K562 (cell line): ENCODE results near the gene FOXRED2. TPM values are rescaled to one million over a fixed set of nuclear protein-coding genes. Genes with fewer than 3 reads are reported as not detected.

Experiments used
- ARNT ChIP-seq, 2 experiments: fragments of 450-650 bp; IDR thresholded peaks; 2 replicates each; pipeline ENCODE4 v1.6.1; 2016; ENCODE audit warnings: mild to moderate bottlenecking in 1 of 2
- BCL6 ChIP-seq: fragments of 250-450 bp; sonication (Bioruptor Pico); IDR thresholded peaks from 2 replicates; pipeline ENCODE4 v1.4.0; 2020
- CBX2 ChIP-seq: fragments of 200-600 bp; sonication (generic); IDR thresholded peaks from one replicate; pipeline ENCODE4 v1.6.1; 2012; ENCODE audit warnings: mild to moderate bottlenecking, low read length, inconsistent platforms; ENCODE audit not compliant: insufficient read depth, poor library complexity, severe bottlenecking
- CBX8 ChIP-seq: fragments of 200-600 bp; sonication (generic); IDR thresholded peaks from 2 replicates; pipeline ENCODE4 v1.6.1; 2012; ENCODE audit warnings: borderline replicate concordance, mixed run types, low read depth, mild to moderate bottlenecking, moderate library complexity, mixed read lengths, low read length, control low read depth, inconsistent platforms; ENCODE audit not compliant: poor library complexity, severe bottlenecking; ENCODE audit errors: extremely low read depth
- CREM ChIP-seq: IDR thresholded peaks from 2 replicates; pipeline ENCODE4 v1.6.1; 2014; ENCODE audit warnings: antibody characterized with exemption, low read depth
- GTF2E2 ChIP-seq: fragments of 200-800 bp; sonication (Bioruptor generic); IDR thresholded peaks from 2 replicates; pipeline ENCODE4 v1.6.1; 2016; ENCODE audit warnings: missing genetic modification characterization, missing compliant biosample characterization
- JUND ChIP-seq, 2 experiments: IDR thresholded peaks; 2 replicates in 1 of 2; 3 replicates in 1 of 2; pipeline ENCODE4 v1.6.1; 2011; ENCODE audit warnings: borderline replicate concordance in 2 of 2, low read depth in 2 of 2, low read length in 2 of 2, improper control_type of control experiment in 1 of 2, missing biosample characterization in 1 of 2, missing genetic modification characterization in 1 of 2, missing genetic modification reagents in 1 of 2
- KLF16 ChIP-seq: IDR thresholded peaks from 2 replicates; pipeline ENCODE4 v1.6.1; 2016; ENCODE audit warnings: antibody characterized with exemption
- LEF1 ChIP-seq: fragments of 450-650 bp; IDR thresholded peaks from 2 replicates; pipeline ENCODE4 v1.6.1; 2016; ENCODE audit warnings: mild to moderate bottlenecking
- MEF2D ChIP-seq: conservative IDR thresholded peaks from 2 replicates; pipeline ENCODE4 v1.6.1; 2016; ENCODE audit warnings: low read depth, missing genetic modification characterization, missing compliant biosample characterization
- NCOR1 ChIP-seq: fragments of 450-650 bp; IDR thresholded peaks from 2 replicates; pipeline ENCODE4 v1.6.1; 2016; ENCODE audit warnings: mild to moderate bottlenecking, moderate library complexity
- NR2C2 ChIP-seq, 2 experiments: fragments of 200-800 bp in 1 of 2; sonication (Bioruptor generic) in 1 of 2; sonication (generic) in 1 of 2; formaldehyde crosslinking in 1 of 2; IDR thresholded peaks; 2 replicates each; pipeline versions ENCODE4 v1.6.1 to v1.8.0; 2016 to 2022; ENCODE audit warnings: mild to moderate bottlenecking in 1 of 2, missing compliant biosample characterization in 1 of 2, missing genetic modification characterization in 1 of 2, missing genetic modification reagents in 1 of 2
- PHF21A ChIP-seq: fragments of 450-650 bp; IDR thresholded peaks from 2 replicates; pipeline ENCODE4 v1.6.1; 2017; ENCODE audit warnings: low read depth, borderline replicate concordance
- RCOR1 ChIP-seq, 2 experiments: IDR thresholded peaks; 2 replicates each; pipeline ENCODE4 v1.6.1; 2012; ENCODE audit warnings: low read depth in 2 of 2, low read length in 2 of 2, borderline replicate concordance in 1 of 2, improper control_type of control experiment in 1 of 2
- SIX5 ChIP-seq, 2 experiments: IDR thresholded peaks; 2 replicates each; pipeline ENCODE4 v1.6.1; 2011; ENCODE audit warnings: low read length in 2 of 2, borderline replicate concordance in 1 of 2, low read depth in 1 of 2, mild to moderate bottlenecking in 1 of 2, moderate library complexity in 1 of 2; ENCODE audit not compliant: insufficient read depth in 1 of 2
- SMARCA4 ChIP-seq: fragments of 450-650 bp; IDR thresholded peaks from 2 replicates; pipeline ENCODE4 v1.6.1; 2016
- SOX6 ChIP-seq: fragments of 450-650 bp; IDR thresholded peaks from 2 replicates; pipeline ENCODE4 v1.6.1; 2014; ENCODE audit warnings: mild to moderate bottlenecking
- TBL1XR1 ChIP-seq, 2 experiments: IDR thresholded peaks; 2 replicates each; pipeline ENCODE4 v1.6.1; 2012; ENCODE audit warnings: improper control_type of control experiment in 2 of 2, low read length in 2 of 2, mild to moderate bottlenecking in 1 of 2
- TCF3 ChIP-seq: sonication (generic); formaldehyde crosslinking; IDR thresholded peaks from 2 replicates; pipeline ENCODE4 v1.4.0; 2020; ENCODE audit warnings: mild to moderate bottlenecking, missing genetic modification reagents
- TEAD1 ChIP-seq, 2 experiments: fragments of 450-650 bp in 1 of 2; sonication (generic) in 1 of 2; formaldehyde crosslinking; IDR thresholded peaks; 2 replicates each; pipeline versions ENCODE4 v1.4.0 to v1.8.0; 2020 to 2022; ENCODE audit warnings: mild to moderate bottlenecking in 2 of 2, missing genetic modification reagents in 1 of 2
- TEAD4 ChIP-seq, 2 experiments: sonication (generic) in 1 of 2; formaldehyde crosslinking in 1 of 2; IDR thresholded peaks; 2 replicates each; pipeline versions ENCODE4 v1.6.1 to v1.8.0; 2012 to 2022; ENCODE audit warnings: borderline replicate concordance in 1 of 2, inconsistent platforms in 1 of 2, low read length in 1 of 2, mild to moderate bottlenecking in 1 of 2, missing genetic modification reagents in 1 of 2
- ZBTB1 ChIP-seq: sonication (generic); formaldehyde crosslinking; IDR thresholded peaks from 2 replicates; pipeline ENCODE4 v1.8.1; 2023; ENCODE audit warnings: missing genetic modification reagents, low read depth, mild to moderate bottlenecking, borderline replicate concordance
- ZBTB12 ChIP-seq: fragments of 250-450 bp; sonication (Bioruptor Pico); IDR thresholded peaks from 2 replicates; pipeline ENCODE4 v1.4.0; 2020
- ZC3H8 ChIP-seq: fragments of 450-650 bp; IDR thresholded peaks from 2 replicates; pipeline ENCODE4 v1.6.1; 2017
- ZFP30 ChIP-seq: fragments of 250-450 bp; sonication (Bioruptor Pico); IDR thresholded peaks from 2 replicates; pipeline ENCODE4 v1.8.0; 2022; ENCODE audit warnings: moderate library complexity, mild to moderate bottlenecking, inconsistent platforms, borderline replicate concordance
- ZNF347 ChIP-seq: fragments of 450-650 bp; formaldehyde crosslinking; IDR thresholded peaks from 2 replicates; pipeline ENCODE4 v1.4.0; 2020; ENCODE audit warnings: low read depth, mild to moderate bottlenecking, moderate library complexity
- ZNF584 ChIP-seq: fragments of 200-800 bp; sonication (Bioruptor generic); IDR thresholded peaks from 2 replicates; pipeline ENCODE4 v1.6.1; 2016; ENCODE audit warnings: low read depth, mild to moderate bottlenecking, missing genetic modification characterization, missing compliant biosample characterization
- ZNF717 ChIP-seq: fragments of 250-450 bp; sonication (Bioruptor Pico); IDR thresholded peaks from 2 replicates; pipeline ENCODE4 v1.5.0; 2021
- ZSCAN29 ChIP-seq: fragments of 450-650 bp; IDR thresholded peaks from 2 replicates; pipeline ENCODE4 v1.6.1; 2017
- ZZZ3 ChIP-seq: fragments of 450-650 bp; IDR thresholded peaks from 2 replicates; pipeline ENCODE4 v1.6.1; 2016; ENCODE audit warnings: antibody characterized with exemption, mild to moderate bottlenecking, moderate library complexity
- polyA plus RNA-seq, 8 experiments: library from polyadenylated mRNA; depleted of rRNA in 4 of 8; stranded (reverse) in 5 of 8; unstranded in 3 of 8; fragments of >200 nt; fragmentation: Nextera tagmentation in 2 of 8; fragmentation: Illumina TruSeq in 1 of 8; extraction: Ambion mirVana in 2 of 8; extraction: Trizol in 1 of 8; gene quantifications; 2 replicates each; pipeline versions ENCODE4 v1.2.1 to v1.2.3, GENCODE V29; 2011 to 2014; ENCODE audit warnings: inconsistent platforms in 1 of 8, missing spikeins in 1 of 8
- total RNA-seq, 7 experiments: library from RNA; depleted of rRNA in 6 of 7; stranded (reverse); fragments of >200 nt in 6 of 7; fragmentation: Illumina TruSeq in 2 of 7; extraction: Trizol in 2 of 7; gene quantifications; 2 replicates each; pipeline versions ENCODE4 v1.2.1 to v1.2.3, GENCODE V29; 2011 to 2021; ENCODE audit warnings: low replicate concordance in 1 of 7

Gene FOXRED2
- total and polyA plus RNA-seq, 9 of the 15 experiments (the other 6 are each of a cell fraction or from before 2014, with no cell fraction given) = 2.8 to 48.4 (median 7.8) TPM

- no peak for TF ChIP-seq CBX8
- no peak for TF ChIP-seq ZFP30
- peak; percentile 69 for TF ChIP-seq TCF3 (CRISPR knock-in tag)
- peak; percentile 70; the same call in 1 of the 2 replicates for TF ChIP-seq TEAD4 (IDR thresholded peaks at IDR 0.05; ENCODE audit: low read length)
- no peak for TF ChIP-seq TEAD4 (CRISPR knock-in tag; IDR thresholded peaks at IDR 0.05; ENCODE audit: borderline replicate concordance)
- 0 out of 2 replicates have a peak, but pooled peaks have one; percentile 46 for TF ChIP-seq GTF2E2 (tag)
- peak; percentile 56; the same call in 1 of the 2 replicates for TF ChIP-seq LEF1
- TF ChIP-seq SMARCA4 = peak; percentile 70; the same call in 1 of the 2 replicates
- no peak for TF ChIP-seq ARNT (IDR thresholded peaks at IDR 0.05)
- TF ChIP-seq ZBTB1 (CRISPR knock-in tag) = peak; percentile 53; the same call in 1 of the 2 replicates
- TF ChIP-seq ZNF584 (CRISPR knock-in tag) = 0 out of 2 replicates have a peak, but pooled peaks have one; percentile 20
- TF ChIP-seq ZNF347 (CRISPR knock-in tag) = no peak
- no peak for TF ChIP-seq ZSCAN29
- TF ChIP-seq BCL6 (CRISPR knock-in tag) = no peak
- TF ChIP-seq CBX2 = no peak
- TF ChIP-seq SIX5 (IDR thresholded peaks at IDR 0.05; ENCODE audit: borderline replicate concordance in 1 of 2, insufficient read depth in 1 of 2, low read depth in 1 of 2, low read length in 2 of 2) = no peak
- TF ChIP-seq RCOR1 (IDR thresholded peaks at IDR 0.05; ENCODE audit: borderline replicate concordance in 1 of 2, low read depth in 2 of 2, low read length in 2 of 2) = 0 out of 4 replicates have a peak, but pooled peaks of 1 of the 2 experiments have one; percentile 18
- TF ChIP-seq NR2C2 (CRISPR knock-in tag; IDR thresholded peaks at IDR 0.05) = no peak
- peak; percentile 14; the same call in 1 of the 2 replicates for TF ChIP-seq NR2C2 (tag; IDR thresholded peaks at IDR 0.05)
- TF ChIP-seq CREM = peak; percentile 48
- TF ChIP-seq KLF16 = peak; percentile 79
- TF ChIP-seq NCOR1 = peak; percentile 58
- no peak for TF ChIP-seq ZNF717 (CRISPR knock-in tag)
- TF ChIP-seq ZBTB12 (CRISPR knock-in tag) = no peak
- TF ChIP-seq TBL1XR1 (IDR thresholded peaks at IDR 0.05; ENCODE audit: low read length in 2 of 2) = peak in 1 of 2 experiments; percentile 46; a peak in 2 of 4 replicates
- peak; percentile 29; the same call in 1 of the 2 replicates for TF ChIP-seq SOX6
- TF ChIP-seq JUND (IDR thresholded peaks at IDR 0.05; ENCODE audit: borderline replicate concordance, low read depth, low read length) = peak; percentile 95
- peak; percentile 86; the same call in 1 of the 3 replicates for TF ChIP-seq JUND (tag; IDR thresholded peaks at IDR 0.05; ENCODE audit: borderline replicate concordance, low read depth, low read length)
- TF ChIP-seq ZC3H8 = no peak
- no peak for TF ChIP-seq ZZZ3
- TF ChIP-seq MEF2D (tag) = peak; percentile 90
- TF ChIP-seq TEAD1 (CRISPR knock-in tag; IDR thresholded peaks at IDR 0.05) = peak; percentile 85 to 95
- TF ChIP-seq PHF21A = no peak
Measured at GRCh38 chr22:36467946-36468345, 38.9 kb downstream of the FOXRED2 start (continued).
